Liver (tissue), 3 donors: Measurements from ENCODE around the gene CETN1.

ENCODE experiments used
- EGR1 ChIP-seq, 2 donors: IDR thresholded peaks; 2 replicates each; pipeline ENCODE4 v1.6.1; 2016 to 2018; ENCODE audit warnings: antibody characterized with exemption in 2 of 2, low read depth in 2 of 2
- GABPA ChIP-seq, 2 donors: IDR thresholded peaks in 1 of 2; conservative IDR thresholded peaks in 1 of 2; 2 replicates each; pipeline ENCODE4 v1.6.1; 2016; ENCODE audit warnings: antibody characterized with exemption in 2 of 2, mild to moderate bottlenecking in 1 of 2, moderate library complexity in 1 of 2
- JUND ChIP-seq, 2 donors: IDR thresholded peaks; 2 replicates each; pipeline ENCODE4 v1.6.1; 2016; ENCODE audit warnings: antibody characterized with exemption in 2 of 2
- REST ChIP-seq: IDR thresholded peaks from 2 replicates; pipeline ENCODE4 v1.6.1; 2016; ENCODE audit warnings: antibody characterized with exemption, mild to moderate bottlenecking
- TAF1 ChIP-seq: conservative IDR thresholded peaks from 2 replicates; pipeline ENCODE4 v1.6.1; 2016; ENCODE audit warnings: antibody characterized with exemption, mild to moderate bottlenecking
- YY1 ChIP-seq: IDR thresholded peaks from 2 replicates; pipeline ENCODE4 v1.6.1; 2016; ENCODE audit warnings: antibody characterized with exemption, mild to moderate bottlenecking
- TF ChIP-seq, protein P1 (sequence below): fragments of 150-350 bp; IDR thresholded peaks from 2 replicates; pipeline ENCODE4 v1.5.1; 2017; ENCODE audit warnings: improper control_type of control experiment, low read depth, low read length; ENCODE audit not compliant: missing input control
- TF ChIP-seq, protein P2 (sequence below): IDR thresholded peaks from 2 replicates; pipeline ENCODE4 v1.6.1; 2016; ENCODE audit warnings: antibody characterized with exemption
- TF ChIP-seq, protein P3 (sequence below): IDR thresholded peaks from 2 replicates; pipeline ENCODE4 v1.6.1; 2016; ENCODE audit warnings: antibody characterized with exemption
- donor health status: healthy.
- donor health status: healthy.

DNA sequence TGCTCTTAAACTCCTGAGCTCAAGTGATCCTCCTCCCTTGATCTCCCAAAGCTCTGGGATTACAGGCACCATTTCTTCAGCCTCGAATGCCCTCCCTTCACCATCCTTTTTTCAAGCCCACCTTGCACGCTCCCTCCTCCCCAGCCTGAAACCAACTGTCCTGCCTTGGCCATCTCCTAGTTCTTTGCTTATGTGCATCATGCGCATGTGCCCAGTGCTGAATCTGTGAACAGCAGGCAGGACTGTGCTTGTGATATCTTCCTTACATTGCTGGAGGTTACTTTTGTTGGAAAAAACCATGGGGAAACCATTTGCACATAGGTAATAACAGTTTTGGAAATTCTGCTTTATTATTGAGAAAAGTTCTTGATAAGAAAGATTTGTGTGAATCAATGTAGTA, 30.2 kb upstream of the CETN1 start:
- no peak for TF ChIP-seq JUND (IDR thresholded peaks at IDR 0.05)
- TF ChIP-seq, protein P1, sequence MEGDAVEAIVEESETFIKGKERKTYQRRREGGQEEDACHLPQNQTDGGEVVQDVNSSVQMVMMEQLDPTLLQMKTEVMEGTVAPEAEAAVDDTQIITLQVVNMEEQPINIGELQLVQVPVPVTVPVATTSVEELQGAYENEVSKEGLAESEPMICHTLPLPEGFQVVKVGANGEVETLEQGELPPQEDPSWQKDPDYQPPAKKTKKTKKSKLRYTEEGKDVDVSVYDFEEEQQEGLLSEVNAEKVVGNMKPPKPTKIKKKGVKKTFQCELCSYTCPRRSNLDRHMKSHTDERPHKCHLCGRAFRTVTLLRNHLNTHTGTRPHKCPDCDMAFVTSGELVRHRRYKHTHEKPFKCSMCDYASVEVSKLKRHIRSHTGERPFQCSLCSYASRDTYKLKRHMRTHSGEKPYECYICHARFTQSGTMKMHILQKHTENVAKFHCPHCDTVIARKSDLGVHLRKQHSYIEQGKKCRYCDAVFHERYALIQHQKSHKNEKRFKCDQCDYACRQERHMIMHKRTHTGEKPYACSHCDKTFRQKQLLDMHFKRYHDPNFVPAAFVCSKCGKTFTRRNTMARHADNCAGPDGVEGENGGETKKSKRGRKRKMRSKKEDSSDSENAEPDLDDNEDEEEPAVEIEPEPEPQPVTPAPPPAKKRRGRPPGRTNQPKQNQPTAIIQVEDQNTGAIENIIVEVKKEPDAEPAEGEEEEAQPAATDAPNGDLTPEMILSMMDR, result no peak
- no peak for TF ChIP-seq YY1
- TF ChIP-seq REST, result no peak
- no peak for TF ChIP-seq TAF1
- TF ChIP-seq, protein P2, sequence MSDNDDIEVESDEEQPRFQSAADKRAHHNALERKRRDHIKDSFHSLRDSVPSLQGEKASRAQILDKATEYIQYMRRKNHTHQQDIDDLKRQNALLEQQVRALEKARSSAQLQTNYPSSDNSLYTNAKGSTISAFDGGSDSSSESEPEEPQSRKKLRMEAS, result no peak
- TF ChIP-seq, protein P3, sequence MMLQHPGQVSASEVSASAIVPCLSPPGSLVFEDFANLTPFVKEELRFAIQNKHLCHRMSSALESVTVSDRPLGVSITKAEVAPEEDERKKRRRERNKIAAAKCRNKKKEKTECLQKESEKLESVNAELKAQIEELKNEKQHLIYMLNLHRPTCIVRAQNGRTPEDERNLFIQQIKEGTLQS, result no peak
- TF ChIP-seq EGR1 (IDR thresholded peaks at IDR 0.05; ENCODE audit: low read depth in 2 of 2), result no peak
- TF ChIP-seq GABPA (IDR thresholded peaks at IDR 0.05 in 1 of 2, conservative IDR thresholded peaks at IDR 0.05 in 1 of 2), result no peak
